Chondrocyte (in vitro differentiated cells): ENCODE data around the gene GADD45A. TPM values are rescaled to one million over a fixed set of nuclear protein-coding genes. Genes with fewer than 3 reads are reported as not detected.

Experiments used
- DNase-seq: peaks from one replicate; pipeline ENCODE4 v3.0.0; 2021; ENCODE audit warnings: mixed read lengths, low spot score
- H3K27ac Mint-ChIP-seq: one replicate; pipeline ENCODE4 v1.8.0; 2021; ENCODE audit warnings: mild to moderate bottlenecking, moderate library complexity, mixed read lengths; ENCODE audit not compliant: unreplicated experiment
- H3K27me3 Mint-ChIP-seq: 2 replicates; pipeline ENCODE4 v1.8.0; 2021; ENCODE audit warnings: low read depth, mixed read lengths
- H3K36me3 Mint-ChIP-seq: 2 replicates; pipeline ENCODE4 v1.8.0; 2021; ENCODE audit warnings: low read depth, mixed read lengths
- H3K4me1 Mint-ChIP-seq: 2 replicates; pipeline ENCODE4 v1.8.0; 2021; ENCODE audit warnings: low read depth, mild to moderate bottlenecking, mixed read lengths
- H3K4me3 Mint-ChIP-seq: one replicate; pipeline ENCODE4 v1.8.0; 2021; ENCODE audit warnings: mild to moderate bottlenecking, moderate library complexity, mixed read lengths; ENCODE audit not compliant: unreplicated experiment
- H3K9me3 Mint-ChIP-seq: 2 replicates; pipeline ENCODE4 v1.8.0; 2021; ENCODE audit warnings: low read depth, mixed read lengths
- total RNA-seq: library from RNA; stranded (reverse); gene quantifications from 3 replicates; pipeline ENCODE4 v1.2.1, GENCODE V29; 2021
- TF ChIP-seq, protein P1 (sequence below): fragments of 200-600 bp; sonication (generic); IDR thresholded peaks from 2 replicates; pipeline ENCODE4 v1.5.0; 2021; ENCODE audit warnings: antibody characterized with exemption, mild to moderate bottlenecking, moderate library complexity

The GADD45A gene
- total RNA-seq, 1 donor from 2014 or later: 89.4 TPM

DNA sequence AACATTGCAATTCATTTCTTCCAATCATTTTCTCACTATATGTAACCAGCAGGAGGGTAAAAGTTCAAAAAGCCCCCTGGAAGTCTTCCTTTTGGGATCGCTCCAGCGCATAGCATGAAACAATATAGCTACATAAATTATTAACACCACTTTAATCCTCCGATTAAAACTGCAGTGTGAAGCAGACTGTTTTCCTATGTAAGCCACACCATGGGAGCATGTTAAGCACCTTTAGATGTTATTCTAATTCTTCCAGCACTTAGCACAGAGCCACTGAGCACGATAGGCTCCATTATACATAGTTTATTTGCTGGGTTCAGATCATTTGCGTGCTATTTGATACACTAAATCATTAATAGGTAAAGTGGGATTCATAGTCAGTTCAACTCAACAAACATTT, 18.4 kb upstream of the GADD45A start:
- H3K36me3 Mint-ChIP-seq: no peaks in the 10 kb centered on the region
- H3K9me3 Mint-ChIP-seq: no peaks in the 10 kb centered on the region
- H3K4me1 Mint-ChIP-seq: peaks cover 4% of the 10 kb centered on the region
- no peaks in the 10 kb centered on the region for H3K27me3 Mint-ChIP-seq
- TF ChIP-seq, protein P1, sequence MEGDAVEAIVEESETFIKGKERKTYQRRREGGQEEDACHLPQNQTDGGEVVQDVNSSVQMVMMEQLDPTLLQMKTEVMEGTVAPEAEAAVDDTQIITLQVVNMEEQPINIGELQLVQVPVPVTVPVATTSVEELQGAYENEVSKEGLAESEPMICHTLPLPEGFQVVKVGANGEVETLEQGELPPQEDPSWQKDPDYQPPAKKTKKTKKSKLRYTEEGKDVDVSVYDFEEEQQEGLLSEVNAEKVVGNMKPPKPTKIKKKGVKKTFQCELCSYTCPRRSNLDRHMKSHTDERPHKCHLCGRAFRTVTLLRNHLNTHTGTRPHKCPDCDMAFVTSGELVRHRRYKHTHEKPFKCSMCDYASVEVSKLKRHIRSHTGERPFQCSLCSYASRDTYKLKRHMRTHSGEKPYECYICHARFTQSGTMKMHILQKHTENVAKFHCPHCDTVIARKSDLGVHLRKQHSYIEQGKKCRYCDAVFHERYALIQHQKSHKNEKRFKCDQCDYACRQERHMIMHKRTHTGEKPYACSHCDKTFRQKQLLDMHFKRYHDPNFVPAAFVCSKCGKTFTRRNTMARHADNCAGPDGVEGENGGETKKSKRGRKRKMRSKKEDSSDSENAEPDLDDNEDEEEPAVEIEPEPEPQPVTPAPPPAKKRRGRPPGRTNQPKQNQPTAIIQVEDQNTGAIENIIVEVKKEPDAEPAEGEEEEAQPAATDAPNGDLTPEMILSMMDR: no peak
- no peak overlapping the region for H3K27ac Mint-ChIP-seq
- no peak overlapping the region for H3K4me3 Mint-ChIP-seq
- DNase-seq: no peak

DNA sequence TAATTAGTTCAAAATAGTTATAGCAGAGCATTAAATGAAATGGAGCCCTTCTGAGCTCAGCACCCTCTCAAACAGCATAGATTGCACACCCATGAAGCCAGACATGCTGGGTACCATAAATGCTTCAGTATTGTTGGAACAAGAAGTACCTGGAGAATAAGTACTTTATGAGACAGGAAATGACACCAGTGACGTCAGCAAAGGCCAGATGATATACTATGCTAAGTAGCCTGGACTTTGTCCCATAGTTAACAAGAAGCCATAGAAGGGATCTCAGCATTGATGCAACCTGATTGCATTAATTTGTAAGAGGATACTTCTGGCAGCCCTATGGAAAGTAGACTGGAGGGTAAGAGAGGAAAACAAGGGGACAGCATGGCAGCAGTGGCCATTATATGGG, 16.3 kb upstream of the GADD45A start:
- no peaks in the 10 kb centered on the region for H3K9me3 Mint-ChIP-seq
- TF ChIP-seq, protein P1: no peak
- peaks cover 4% of the 10 kb centered on the region for H3K4me1 Mint-ChIP-seq
- no peaks in the 10 kb centered on the region for H3K36me3 Mint-ChIP-seq
- H3K27ac Mint-ChIP-seq: no peak overlapping the region
- H3K27me3 Mint-ChIP-seq: no peaks in the 10 kb centered on the region
- no peak for DNase-seq
- H3K4me3 Mint-ChIP-seq: no peak overlapping the region

DNA sequence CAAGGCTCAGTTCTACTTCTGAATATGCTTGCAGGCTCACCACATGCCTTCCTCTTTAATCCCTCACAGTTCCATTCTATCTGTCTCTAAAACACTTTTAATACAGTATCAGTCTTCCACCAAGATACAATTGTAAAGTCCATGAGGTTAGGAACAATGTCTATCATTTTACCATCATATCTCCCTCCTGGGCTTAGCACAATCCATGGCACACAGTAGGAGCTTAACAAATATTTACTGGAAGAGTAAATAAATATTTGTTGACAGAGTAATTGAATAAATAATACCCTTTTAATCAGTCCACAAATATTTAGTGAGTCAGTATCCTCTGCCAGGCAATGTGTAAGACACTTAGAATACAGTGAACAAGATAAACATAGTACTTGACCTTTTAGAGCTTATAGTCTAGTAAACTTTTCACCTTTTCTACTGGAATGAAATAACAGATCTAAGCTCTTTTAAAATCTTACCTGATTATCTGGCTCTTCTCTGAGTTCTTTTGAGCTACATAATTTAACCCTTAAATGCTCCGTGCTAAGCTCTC, 12.7 kb upstream of the GADD45A start:
- Mint-ChIP-seq H3K27me3 (no peaks in the 10 kb centered on the region), H3K4me3 (no peak overlapping the region), H3K4me1 (peaks cover 10% of the 10 kb centered on the region), H3K9me3 (no peaks in the 10 kb centered on the region), H3K36me3 (no peaks in the 10 kb centered on the region), H3K27ac (no peak overlapping the region)
- TF ChIP-seq, protein P1: no peak
- no peak for DNase-seq

DNA sequence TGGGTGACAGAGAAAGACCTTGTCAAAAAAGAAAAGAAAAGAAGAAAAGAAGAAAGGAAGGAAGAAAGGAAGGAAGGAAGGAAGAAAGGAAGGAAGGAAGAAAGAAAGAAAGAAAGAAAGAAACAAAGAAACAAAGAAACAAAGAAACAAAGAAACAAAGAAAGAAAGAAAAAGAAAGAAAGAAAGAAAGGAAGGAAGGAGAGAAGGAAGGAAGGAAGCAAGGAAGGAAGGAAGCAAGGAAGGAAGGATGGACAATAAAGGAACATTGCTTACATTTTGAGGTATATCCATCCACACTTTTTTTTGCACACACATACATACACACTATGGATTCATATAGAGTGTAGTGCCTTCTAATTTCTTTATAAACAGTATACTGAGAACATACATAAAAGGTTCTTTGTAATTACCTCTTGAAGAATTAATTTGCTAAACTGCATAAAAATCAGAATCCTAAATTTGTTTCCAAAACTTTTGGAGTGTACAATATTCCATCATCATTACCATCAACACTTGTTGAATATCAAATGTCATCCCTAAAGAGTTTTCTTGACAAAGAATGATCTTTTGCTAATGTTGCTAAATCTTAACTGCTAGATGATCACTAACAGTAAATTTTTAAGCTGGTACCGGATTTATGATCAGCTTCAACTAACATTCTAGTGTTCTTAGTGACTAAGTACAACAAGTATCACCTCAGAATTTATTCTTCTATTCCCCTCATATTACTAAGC, 11.4 kb upstream of the GADD45A start:
- Mint-ChIP-seq H3K9me3 (no peaks in the 10 kb centered on the region), H3K27me3 (no peaks in the 10 kb centered on the region), H3K4me1 (peaks cover 10% of the 10 kb centered on the region), H3K4me3 (no peak overlapping the region), H3K27ac (no peak overlapping the region), H3K36me3 (no peaks in the 10 kb centered on the region)
- TF ChIP-seq, protein P1: no peak
- no peak for DNase-seq

DNA sequence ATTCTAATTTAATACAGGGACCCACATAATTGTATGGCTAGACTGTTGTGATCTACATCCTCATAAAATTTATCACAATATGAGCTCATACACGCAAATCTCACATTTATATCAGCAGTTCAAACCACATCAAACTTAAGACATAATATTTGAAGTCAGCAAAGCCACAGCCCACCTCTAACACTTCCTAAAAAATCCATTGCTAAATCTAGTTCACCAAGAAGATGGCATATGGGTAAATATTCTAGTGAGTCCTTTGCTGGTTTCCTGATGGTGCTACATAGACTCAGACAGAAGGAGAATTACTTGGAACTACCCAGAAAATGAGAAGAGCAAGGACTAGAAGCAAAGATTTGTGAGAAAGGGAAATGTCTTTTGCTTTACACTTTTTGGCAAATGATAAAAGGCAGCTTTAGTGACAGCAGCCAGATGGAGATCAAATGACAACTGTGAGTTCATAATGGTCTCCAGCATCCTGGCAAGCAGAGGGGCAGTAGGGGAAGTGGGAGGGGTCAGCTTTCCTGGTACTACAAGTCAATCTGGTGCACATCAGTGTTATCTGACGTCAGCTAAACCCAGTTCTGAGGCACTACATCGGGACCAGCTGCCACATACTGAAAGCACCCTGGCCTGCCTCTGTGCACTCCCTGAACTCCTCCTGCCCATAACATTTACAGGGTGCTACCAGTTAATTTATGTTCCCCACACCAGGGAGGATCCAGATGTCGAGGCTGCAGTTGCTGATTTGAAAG, 10.6 kb upstream of the GADD45A start:
- no peaks in the 10 kb centered on the region for H3K36me3 Mint-ChIP-seq

More for the DNA sequence above, 10.6 kb upstream of the GADD45A start:
- Mint-ChIP-seq H3K4me3 (no peak overlapping the region), H3K27ac (no peak overlapping the region), H3K27me3 (no peaks in the 10 kb centered on the region), H3K4me1 (peaks cover 10% of the 10 kb centered on the region), H3K9me3 (no peaks in the 10 kb centered on the region)
- DNase-seq: no peak
- TF ChIP-seq, protein P1: no peak
